Measurements from ENCODE around the gene R3HCC1L. TPM values are rescaled to one million over a fixed set of nuclear protein-coding genes. Genes with fewer than 3 reads are reported as not detected.

R3HCC1L gene
- total RNA-seq, 1 donor from 2014 or later: 13.7 TPM

DNA sequence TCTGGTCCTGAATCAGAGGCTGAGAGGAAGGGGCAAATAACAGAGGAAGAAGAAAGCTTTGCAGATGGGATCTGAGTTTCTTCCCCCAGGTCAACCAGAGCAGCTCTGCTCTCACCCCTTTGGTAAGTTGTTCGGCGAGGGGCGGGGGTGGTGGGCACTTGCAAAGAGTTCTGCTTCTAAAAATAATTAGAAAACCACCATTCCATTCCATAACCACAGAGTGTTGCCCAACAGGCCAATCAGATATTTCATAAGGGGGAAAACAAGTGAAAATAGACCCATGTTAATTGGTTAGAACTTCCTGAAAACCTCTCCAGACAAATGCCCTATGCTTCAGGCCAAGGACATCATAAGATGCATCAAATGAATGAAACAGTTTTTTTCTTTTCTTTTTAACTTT lies 43.6 kb upstream of the R3HCC1L start:
- H3K27me3 ChIP-seq: peaks cover 4% of the 10 kb centered on the region
- H3K27ac ChIP-seq: no peak overlapping the region
- ATAC-seq: no peak
- no peak for DNase-seq
- no peaks in the 10 kb centered on the region for H3K36me3 ChIP-seq
- no peaks in the 10 kb centered on the region for H3K9me3 ChIP-seq
- no peak overlapping the region for H3K4me3 ChIP-seq
- TF ChIP-seq CTCF (IDR thresholded peaks at IDR 0.05): no peak
- intact Hi-C loops (cut with DNase I): no loop called here
- no peaks in the 10 kb centered on the region for H3K4me1 ChIP-seq

GRCh38 chr10:98096316-98096715 lies 38.1 kb upstream of the R3HCC1L start:
- H3K4me1 ChIP-seq: no peaks in the 10 kb centered on the region
- no peak for TF ChIP-seq CTCF (IDR thresholded peaks at IDR 0.05)
- DNase-seq: no peak
- H3K27ac ChIP-seq: no peak overlapping the region
- H3K36me3 ChIP-seq: no peaks in the 10 kb centered on the region
- no peaks in the 10 kb centered on the region for H3K27me3 ChIP-seq
- intact Hi-C loops (cut with DNase I): no loop called here
- no peak for ATAC-seq
- H3K4me3 ChIP-seq: no peak overlapping the region
- no peaks in the 10 kb centered on the region for H3K9me3 ChIP-seq

- no peaks in the 10 kb centered on the region for H3K9me3 ChIP-seq
- no peaks in the 10 kb centered on the region for H3K36me3 ChIP-seq
- no peak overlapping the region for H3K4me3 ChIP-seq
- TF ChIP-seq CTCF (IDR thresholded peaks at IDR 0.05): no peak
- no peaks in the 10 kb centered on the region for H3K4me1 ChIP-seq
- no peak overlapping the region for H3K27ac ChIP-seq
- intact Hi-C loops (cut with DNase I): no loop called here
- DNase-seq (no peak), ATAC-seq (no peak)
- no peaks in the 10 kb centered on the region for H3K27me3 ChIP-seq
Observed at GRCh38 chr10:98096731-98097130, 37.7 kb upstream of the R3HCC1L start.

DNA sequence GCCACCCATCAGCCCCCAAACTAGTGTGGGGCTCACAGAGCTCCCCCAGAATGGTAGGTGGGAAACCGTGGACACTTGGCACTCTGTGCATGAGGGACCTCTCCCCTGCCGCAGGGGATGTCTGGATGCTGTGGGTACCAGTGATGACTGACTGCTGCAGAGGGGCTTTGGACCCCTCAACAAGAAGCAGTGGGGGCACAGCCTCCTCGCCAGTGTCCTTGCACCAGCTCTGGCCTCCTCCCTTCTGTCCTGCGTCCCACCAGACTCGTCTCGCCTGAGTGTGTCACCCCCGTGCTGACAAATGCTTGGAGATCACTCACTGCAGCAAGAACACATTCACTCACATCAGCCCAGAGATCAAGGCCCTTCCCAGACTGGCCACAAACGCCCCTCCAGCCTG lies 37.3 kb upstream of the R3HCC1L start:
- DNase-seq: no peak
- intact Hi-C loops (cut with DNase I): no loop called here
- TF ChIP-seq CTCF (IDR thresholded peaks at IDR 0.05): no peak
- Histone ChIP-seq H3K4me1 (no peaks in the 10 kb centered on the region), H3K36me3 (no peaks in the 10 kb centered on the region), H3K27ac (no peak overlapping the region), H3K9me3 (no peaks in the 10 kb centered on the region), H3K4me3 (no peak overlapping the region), H3K27me3 (no peaks in the 10 kb centered on the region)
- ATAC-seq: no peak

GRCh38 chr10:98097616-98098015 lies 36.8 kb upstream of the R3HCC1L start:
- H3K9me3 ChIP-seq: no peaks in the 10 kb centered on the region
- no peak overlapping the region for H3K27ac ChIP-seq
- no peak overlapping the region for H3K4me3 ChIP-seq
- DNase-seq (no peak), ATAC-seq (no peak)
- no peaks in the 10 kb centered on the region for H3K36me3 ChIP-seq
- no peaks in the 10 kb centered on the region for H3K4me1 ChIP-seq
- no peaks in the 10 kb centered on the region for H3K27me3 ChIP-seq
- intact Hi-C loops (cut with DNase I): no loop called here
- TF ChIP-seq CTCF (IDR thresholded peaks at IDR 0.05): no peak

GRCh38 chr10:98098247-98098646 lies 36.2 kb upstream of the R3HCC1L start:
- H3K4me1 ChIP-seq: no peaks in the 10 kb centered on the region
- H3K36me3 ChIP-seq: no peaks in the 10 kb centered on the region
- TF ChIP-seq CTCF (IDR thresholded peaks at IDR 0.05): no peak
- H3K4me3 ChIP-seq: no peak overlapping the region
- DNase-seq (no peak), ATAC-seq (no peak)
- no peaks in the 10 kb centered on the region for H3K27me3 ChIP-seq
- no peak overlapping the region for H3K27ac ChIP-seq
- intact Hi-C loops (cut with DNase I): no loop called here
- H3K9me3 ChIP-seq: no peaks in the 10 kb centered on the region
